Stimulated activated CD8-positive, alpha-beta memory T cell treated with anti-CD3 and anti-CD28 coated beads, Interleukin-15, amount 100 ng/mL, for 24 hours (primary cell): Measurements from ENCODE around the gene KRTAP9-6.
"Not testable (repeated sequence)": the region's sequence is repeated elsewhere in the genome, so short reads cannot be mapped to it uniquely, and the experiment has no call there.

Experiments used
- DNase-seq: peaks from one replicate; pipeline ENCODE4 v3.0.0-alpha.2; 2020; ENCODE audit warnings: low read depth

Gene KRTAP9-6

DNA sequence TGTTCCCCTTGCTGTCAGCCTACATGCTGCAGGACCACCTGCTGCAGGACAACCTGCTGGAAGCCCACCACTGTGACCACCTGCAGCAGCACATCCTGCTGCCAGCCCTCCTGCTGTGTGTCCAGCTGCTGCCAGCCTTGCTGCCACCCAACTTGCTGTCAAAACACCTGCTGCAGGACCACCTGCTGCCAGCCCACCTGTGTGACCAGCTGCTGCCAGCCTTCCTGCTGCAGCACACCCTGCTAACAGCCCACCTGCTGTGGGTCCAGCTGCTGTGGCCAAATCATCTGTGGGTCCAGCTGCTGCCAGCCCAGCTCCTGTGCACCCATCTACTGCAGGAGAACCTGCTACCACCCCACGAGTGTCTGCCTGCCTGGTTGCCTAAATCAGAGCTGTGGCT is 6.1 kb downstream of the KRTAP9-6 start:
- DNase-seq, result not testable (repeated sequence)

DNA sequence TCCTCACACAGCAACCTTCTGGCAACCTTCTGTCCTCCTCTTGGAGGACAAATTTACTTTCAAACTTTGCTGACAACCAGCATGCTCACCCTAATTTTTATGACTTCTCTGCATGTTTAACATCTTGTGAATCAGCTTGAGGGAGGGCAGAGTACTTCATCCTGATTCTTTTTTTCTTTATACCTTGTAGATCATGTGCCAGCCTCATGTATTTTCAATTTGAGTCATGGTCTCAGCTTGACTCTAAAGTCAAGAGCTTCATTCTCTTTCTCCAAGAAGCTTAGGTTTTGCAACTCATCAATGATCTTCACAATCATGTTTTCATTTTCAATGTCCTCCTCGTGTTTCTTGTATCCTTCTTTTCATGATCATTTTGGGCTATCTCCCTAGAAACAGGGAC is 6.7 kb downstream of the KRTAP9-6 start:
- DNase-seq, result no peak

DNA sequence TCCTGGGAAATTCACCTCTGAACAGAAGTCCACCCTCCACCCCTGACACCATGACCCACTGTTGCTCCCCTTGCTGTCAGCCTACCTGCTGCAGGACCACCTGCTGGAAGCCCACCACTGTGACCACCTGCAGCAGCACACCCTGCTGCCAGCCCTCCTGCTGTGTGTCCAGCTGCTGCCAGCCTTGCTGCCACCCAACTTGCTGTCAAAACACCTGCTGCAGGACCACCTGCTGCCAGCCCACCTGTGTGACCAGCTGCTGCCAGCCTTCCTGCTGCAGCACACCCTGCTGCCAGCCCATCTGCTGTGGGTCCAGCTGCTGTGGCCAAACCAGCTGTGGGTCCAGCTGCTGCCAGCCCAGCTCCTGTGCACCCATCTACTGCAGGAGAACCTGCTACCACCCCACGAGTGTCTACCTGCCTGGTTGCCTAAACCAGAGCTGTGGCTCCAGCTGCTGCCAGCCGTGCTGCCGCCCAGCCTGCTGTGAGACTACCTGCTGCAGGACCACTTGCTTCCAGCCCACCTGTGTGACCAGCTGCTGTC is 10.5 kb downstream of the KRTAP9-6 start, which contains the start of gene KRTAP9-7:
Gene KRTAP9-7 (plus strand): TSS at position 51 of the 543 bp plus-strand sequence. CDS start 0 bp downstream, at position 51.
- not testable (repeated sequence) for DNase-seq

DNA sequence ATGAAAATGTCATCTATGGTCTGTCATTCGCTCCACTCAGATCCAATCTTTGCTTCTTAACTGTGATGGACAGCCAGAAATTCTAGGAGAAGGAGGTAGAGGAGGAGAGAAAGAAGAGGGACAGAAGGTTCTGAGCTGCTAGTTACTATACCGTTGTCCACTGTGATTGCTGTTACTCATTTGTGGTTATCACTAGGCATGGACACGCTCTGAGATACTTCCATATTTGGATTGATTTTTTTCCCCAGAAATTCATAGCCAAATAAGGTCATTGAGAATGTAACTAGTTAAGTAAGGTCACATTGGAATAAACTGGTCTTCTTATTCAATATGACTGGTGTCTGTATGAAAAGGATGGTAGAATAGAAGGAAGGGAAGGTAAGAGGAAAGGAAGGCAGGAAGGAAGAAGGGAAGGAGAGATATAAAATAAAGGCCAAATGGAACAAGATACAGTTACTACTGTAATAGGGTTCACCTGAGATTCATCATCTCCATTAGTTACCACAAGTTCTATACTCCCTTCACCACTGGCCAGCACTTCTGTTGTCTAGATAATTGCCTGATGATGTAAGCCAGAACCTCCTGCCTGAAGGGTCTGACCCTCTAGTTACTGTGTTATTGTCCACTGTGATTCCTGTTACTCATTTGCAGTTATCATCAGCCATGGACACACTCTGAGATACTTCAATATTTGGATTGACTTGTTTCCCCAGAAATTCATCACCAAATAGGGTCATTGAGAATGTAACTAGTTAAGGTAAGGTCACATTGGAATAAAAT is 13.2 kb downstream of the KRTAP9-6 start:
- DNase-seq, result no peak

DNA sequence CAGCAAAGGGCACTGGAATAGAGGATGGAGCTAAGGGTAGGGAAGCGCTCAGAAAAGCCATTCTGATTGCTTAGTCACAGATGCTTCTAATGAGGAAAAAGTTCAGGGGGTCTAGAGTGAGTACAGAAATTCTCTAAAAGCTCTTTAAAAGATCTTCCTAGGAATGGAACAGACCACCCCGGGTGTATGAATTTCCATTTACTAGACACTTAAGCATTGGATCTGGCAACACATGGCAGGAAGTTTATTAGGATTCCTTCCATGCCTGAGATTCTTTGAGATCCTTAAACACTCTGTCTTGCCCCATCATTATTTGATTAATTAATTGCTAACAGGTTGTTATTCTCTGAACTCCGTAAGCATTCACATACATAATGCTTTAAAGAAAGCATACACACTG is 18.9 kb downstream of the KRTAP9-6 start:
- DNase-seq, result no peak

DNA sequence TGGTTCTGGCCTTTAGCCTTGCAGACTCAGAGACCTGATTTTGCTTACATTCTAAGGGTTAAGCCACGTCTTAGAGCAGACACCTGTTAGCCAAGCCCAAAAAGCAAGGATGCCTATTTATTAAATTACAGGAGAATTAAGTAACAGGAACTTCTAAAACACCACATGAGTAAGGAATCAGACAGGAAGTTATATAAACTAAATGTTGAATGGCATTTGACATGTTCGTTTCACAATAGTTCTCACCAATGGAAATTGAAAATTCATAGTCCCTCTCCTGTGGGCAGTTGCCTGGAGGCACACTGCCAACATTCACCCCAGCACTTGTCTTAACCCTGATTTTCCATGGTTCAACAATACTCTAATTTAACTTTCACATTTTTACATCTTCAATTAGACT is 19.4 kb downstream of the KRTAP9-6 start:
- no peak for DNase-seq

DNA sequence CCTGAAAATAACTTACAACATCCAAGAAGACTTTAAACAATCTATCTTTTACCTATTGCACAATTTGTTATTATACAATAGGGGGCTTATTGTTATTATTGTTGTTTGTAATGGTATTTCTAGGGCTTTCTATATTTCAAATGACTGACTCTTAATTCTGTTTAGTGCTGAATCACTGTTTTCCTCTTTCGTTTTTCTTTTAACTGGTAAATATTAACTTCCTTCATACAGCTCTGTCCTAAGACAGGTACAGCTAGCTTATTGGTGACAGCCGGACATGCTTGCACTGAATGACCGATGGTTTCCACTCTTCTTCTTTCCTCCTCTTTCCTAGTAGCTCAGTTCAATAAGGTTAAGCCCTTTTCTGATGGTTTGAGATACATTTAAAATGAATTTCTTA is 21.9 kb downstream of the KRTAP9-6 start:
- no peak for DNase-seq

DNA sequence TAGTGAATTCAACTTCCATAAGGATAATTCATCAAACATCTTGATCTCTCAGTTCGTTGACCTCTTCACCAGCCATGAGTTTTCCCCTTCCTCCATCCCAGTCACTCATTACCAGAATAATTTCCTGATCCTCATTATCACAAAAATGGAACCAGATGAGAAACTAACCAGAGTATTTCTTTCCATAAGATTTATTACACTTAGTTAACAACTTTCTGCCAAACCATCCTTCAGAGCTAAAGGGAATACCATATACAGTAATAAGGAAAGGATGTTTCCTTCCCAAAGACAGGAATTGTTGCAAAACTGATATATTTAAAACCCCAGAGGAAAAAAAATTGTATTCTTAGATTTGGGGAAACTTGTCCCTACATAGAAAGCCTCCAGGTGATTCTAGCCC is 28.8 kb downstream of the KRTAP9-6 start:
- no peak for DNase-seq

DNA sequence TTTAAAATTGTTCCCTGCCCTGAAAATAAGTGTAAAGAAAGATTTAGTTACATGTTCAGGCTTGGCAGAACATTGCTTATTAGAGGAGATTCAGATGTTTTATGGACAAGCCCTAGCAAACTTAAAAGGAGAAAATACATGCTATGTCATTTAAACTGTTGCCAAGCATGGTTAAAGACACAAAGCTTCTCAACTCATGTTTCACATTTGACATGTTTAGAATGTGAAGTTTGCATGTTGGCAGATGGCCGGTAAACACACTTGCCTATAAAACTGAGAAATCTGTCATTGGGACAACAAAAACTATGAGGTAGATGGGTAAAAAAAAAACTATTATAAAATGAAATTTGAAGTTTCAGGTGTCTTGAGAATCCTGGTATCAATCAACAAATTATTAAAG is 31.7 kb downstream of the KRTAP9-6 start:
- no peak for DNase-seq

DNA sequence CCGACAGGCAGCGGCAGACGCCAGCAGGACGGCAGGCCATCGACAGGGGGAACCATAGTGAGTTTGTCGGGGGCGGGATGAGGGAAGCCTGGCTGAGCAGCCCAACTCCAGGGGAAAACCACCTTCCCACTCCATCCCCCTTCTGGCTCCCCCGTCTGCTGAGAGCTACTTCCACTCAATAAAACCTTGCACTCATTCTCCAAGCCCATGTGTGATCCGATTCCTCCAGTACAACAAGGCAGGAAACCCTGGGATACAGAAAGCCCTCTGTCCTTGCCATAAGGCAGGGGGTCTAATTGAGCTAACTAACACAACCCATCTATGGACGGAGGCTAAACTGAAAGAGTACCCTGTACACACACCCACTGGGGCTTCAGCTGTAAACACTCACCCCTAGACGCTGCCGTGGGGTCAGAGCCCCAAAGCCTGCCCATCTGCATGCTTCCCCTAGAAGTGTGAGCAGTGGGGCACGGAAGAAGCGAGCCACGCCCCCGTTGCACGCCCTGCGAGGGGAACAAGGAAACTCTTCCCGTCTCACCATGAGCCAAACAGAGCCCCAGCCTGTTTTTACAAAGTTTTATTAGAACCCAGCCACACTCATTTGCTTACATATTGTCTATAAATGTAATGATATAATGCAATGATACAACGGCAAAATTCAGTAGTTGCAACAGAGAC is 33.4 kb downstream of the KRTAP9-6 start:
- no peak for DNase-seq

DNA sequence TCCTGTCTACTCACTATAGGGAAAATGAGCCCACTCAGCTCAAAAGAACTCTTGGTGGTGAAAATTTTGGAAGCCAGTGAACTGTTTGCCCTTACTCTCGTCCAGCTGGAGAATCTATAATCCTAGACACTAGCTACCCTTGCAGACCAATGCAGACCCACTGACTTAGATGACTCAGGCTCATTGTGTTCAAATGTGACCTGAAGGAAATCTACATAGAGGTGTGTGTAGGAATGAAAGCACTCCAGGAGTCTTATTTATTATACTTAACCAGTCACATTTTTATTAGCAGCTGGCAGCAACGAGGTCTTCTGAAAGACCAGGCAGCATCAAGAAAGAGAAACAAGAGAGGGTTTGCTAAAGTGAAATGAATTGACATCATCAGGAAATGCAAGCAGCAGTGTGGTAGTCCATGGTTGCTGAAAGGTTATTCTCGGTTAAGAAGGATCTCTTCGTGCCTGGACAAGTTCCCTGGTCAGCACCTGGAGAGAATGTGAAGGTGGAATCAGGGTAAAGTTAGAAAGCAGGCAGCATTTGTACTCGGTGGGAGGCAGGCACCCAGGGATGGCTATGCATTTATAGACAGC is 36.1 kb downstream of the KRTAP9-6 start:
- DNase-seq, result no peak

DNA sequence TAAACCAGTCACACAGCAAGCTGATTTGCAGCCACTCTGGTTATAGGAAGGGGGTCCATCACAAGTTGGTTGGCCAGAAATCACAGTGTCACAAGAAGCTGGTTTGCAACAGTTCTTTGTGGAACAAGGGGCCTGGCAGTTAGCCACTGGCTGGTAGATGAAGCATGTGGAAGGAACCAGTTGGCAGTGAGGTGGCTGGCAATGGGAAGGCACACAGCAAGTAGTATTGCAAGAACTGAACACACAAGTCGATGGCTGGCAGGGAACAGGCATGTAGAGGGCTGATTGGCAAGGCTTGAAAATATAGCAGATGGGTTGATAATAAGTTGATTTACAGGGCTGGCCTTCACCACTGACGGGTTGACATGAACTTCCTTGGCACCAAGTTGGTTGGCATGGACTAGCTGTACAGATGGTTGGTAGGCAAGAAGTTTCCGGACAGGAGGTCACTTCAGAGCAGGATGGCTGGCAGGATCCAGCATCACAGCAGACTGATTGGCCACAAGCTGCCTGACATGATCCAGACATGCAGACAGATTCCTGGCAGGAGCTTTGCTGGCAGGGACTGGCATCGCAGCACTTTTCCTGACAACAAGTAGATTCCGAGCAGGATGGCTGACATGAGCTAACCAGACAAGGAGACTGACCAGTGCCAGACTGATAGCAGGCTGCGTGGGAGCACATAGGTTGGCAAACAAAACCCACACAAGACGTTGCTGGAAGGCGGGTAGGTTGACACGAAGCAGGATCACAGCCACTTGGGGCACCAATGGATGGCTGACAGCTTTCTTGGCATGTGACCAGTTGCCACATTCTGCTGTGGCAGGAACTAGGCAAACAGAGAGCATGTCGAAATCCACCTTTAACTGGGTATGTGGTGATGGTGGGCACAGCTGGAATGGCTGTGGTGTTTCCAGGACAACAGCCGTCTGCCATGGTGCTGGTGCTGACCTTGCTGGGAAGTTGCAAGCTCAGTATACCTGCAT is 37.0 kb downstream of the KRTAP9-6 start, which contains the start of gene KRTAP29-1:
Gene KRTAP29-1 (minus strand): TSS at position 936 of the 986 bp plus-strand sequence. CDS start 0 bp downstream, at position 936.
- DNase-seq, result no peak

DNA sequence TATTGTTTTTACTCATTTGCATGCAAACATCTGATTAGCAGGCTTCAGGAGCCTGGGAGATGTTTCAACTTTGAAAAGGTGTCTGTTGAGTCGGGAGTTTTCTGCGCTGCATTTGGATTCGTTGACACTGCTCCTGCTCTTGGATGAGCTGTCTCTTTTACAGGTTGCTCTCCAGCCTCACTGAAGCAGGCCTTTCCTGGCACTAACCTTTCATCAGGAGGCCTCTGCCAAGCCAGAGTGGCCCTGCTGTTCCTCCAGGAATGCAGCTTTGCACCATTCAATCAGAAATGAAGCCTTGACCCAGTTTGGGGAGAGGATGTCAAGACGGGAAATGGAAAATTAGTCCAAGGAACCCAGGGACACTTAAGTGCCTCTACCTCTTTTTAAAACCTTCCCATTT is 37.8 kb downstream of the KRTAP9-6 start:
- DNase-seq, result no peak

DNA sequence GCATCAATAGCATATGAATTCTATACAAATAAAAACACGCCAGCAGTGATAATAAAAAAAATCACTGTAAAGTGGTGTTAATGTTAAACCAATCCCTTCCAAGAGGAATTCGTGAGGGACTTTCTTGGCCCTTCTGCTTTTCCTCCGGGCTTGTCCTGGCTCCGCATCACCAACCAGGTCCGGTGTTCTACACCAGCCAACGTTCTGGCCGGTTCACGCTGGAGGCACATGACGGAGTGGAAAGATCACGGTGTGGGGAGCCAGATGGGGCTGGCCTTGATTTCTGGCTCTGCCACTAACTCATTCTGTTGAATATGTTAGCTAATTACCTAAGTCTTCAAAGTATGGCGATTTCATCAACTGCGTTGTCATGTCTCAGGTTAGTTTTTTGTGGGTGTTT is 38.9 kb downstream of the KRTAP9-6 start:
- no peak for DNase-seq

DNA sequence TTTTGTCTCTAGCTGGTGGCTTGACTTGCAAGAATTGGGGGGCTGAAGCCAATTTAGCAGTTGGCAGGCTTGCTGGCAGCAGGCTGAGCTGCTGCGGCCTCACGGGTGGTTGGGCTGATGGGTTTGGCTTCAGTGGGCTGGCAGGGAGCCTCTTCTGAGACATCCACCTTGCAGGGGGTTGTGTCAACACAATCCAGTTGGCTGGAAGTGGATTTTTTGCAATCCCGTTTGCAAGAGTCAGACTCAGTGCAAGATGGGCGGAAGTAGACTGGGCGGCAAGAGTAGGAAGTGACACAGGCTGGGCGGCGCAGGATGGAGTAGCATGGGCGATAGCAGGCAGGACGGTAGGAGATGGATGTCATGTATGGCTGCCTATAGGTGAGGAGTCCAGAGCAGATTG is 42.5 kb downstream of the KRTAP9-6 start:
- no peak for DNase-seq

DNA sequence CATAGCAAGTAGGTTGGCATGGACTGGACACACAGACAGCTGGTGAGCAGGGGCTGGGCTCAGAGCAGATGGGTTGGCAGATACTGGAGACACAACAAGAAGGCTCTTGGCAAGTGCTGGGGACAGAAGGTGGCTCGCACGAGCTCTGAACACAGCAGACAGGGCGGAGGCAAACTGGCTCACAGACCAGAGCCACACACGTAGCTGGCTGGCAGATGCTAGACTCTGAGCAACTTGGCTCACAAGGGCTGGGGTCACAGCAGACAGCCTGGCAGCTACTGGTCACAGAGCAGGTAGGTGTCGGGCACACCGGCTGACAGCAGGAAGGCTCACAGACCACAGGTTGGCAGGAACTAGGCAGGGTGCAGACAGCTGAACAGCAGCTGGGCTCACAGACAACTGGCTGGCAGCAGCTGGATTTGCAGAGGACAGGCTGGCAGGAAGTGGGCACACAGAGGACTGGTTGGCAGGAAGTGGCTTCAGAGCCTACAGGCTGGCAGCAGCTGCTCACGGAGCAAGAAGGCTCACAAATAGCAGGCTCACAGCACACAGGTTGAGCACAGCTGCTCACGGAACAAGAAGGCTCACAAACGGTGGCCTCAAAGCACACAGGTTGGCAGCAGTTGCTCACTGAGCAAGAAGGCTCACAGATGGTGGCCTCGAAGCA is 43.2 kb downstream of the KRTAP9-6 start:
- no peak for DNase-seq

DNA sequence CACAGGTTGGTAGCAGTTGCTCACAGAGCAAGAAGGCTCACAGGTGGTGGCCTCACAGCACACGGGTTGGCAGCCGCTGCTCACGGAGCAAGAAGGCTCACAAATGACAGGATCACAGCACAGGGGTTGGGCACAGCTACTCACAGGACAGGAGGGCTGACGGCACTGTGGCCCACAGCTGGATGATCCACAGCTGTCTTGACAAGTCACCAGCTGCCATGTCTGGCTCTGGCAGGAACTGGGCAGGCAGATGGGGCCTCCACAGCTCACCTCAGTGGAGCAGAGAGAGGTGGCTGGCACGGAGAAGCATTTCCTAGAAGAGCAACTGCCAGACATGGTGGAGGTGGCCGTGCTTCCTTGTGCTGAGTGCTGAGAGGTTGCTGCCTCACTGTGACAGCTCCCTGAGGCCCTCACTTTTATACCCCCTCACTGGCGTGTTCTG is 43.8 kb downstream of the KRTAP9-6 start, which contains the start of gene KRTAP16-1:
Gene KRTAP16-1 (minus strand): TSS at position 392 of the 442 bp plus-strand sequence. CDS start 56 bp downstream, at position 336.
- no peak for DNase-seq

DNA sequence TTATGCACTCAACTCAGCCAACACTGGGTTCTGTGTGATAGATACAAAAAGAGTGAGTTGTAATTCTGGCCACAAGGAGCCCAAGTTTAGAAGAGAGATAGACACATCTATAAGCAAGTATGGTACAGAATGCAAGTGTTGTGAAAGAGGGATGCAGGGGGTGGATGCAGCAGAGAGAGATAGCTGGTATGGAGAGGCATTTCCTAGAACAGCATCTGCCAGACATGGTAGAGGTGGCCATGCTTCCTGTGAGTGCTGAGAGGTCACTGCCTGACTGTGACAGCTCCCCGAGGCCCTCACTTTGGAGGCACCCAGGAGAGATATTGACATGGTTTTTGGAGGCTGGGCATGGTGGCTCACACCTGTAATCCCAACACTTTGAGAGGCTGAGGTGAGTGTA is 45.9 kb downstream of the KRTAP9-6 start:
- DNase-seq, result no peak

DNA sequence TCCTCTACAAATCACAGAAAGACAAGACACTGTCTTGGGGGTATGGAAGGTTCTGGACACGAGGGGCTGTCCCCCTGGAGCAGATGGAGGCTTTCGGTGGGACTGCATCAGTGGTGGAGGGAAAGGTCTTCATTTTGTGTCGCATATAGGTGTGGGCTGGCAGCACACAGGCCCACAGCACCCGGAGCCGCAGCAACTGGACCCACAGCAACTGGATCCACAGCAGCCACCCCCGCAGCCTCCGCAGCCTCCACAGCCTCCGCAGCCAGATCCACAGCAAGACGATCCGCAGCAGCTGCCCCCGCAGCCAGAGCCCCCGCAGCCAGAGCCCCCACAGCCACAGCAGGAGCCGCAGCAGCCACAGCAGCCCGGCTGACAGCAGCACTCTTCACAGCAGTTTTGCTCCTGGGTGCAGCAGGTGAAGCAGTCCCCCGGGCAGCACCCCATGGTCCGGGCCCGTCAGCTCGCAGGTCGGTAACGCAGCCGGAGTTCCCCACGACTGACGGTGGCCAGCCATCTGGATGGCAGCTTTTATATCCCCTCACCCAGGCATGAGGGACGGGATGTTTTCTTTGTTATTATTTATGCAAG is 50.1 kb downstream of the KRTAP9-6 start, which contains the start of gene KRTAP17-1:
Gene KRTAP17-1 (minus strand): TSS at position 507 of the 591 bp plus-strand sequence. CDS start 60 bp downstream, at position 447.
- DNase-seq, result no peak
